ENCODE data around the gene TRPM8. TPM values are rescaled to one million over a fixed set of nuclear protein-coding genes. Genes with fewer than 3 reads are reported as not detected.

Gene TRPM8
- polyA plus RNA-seq, 4 donors = 0.18 TPM; not detected in 3

DNA sequence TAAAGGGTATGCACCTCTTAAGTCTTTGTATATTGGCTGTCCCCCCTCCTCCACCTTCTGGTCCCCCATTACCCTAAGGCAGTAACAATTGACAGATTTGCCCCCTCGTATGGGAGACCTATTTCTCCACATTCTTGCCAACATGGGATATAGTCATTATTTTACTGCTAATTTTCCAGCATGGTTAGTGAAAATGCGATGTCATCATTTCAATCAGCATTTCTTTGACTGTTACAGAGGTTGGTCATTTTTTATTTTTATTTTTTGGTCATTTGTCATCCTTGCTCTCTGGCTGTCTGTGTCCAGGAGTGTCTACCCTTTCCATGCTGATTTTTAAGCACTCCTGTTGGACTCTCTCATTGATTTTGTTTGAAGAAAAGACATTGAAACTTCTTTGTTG lies 88.0 kb downstream of the TRPM8 start:
- 80 to 85% (median 83%) methylated on average over 2 of the region's 2 CpGs for WGBS, 3 donors

DNA sequence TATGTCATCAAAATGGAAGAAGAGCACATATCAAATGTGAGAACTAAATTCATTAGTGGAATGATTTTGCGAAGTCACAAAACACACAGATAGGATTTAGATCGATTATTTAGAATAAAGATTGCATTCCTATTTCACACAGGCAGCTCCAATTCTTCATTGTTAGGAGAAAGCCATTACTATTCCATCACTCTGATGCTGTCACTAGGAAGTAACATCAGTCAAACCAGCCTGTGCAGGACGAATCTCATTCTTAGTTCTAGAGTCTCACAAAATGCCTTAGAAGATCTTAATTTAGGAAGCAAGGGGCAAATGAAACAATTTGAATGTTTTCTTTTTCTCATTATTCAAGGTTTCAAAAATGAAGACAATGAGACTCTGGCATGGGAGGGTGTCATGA lies 89.3 kb downstream of the TRPM8 start:
- H3K27me3 ChIP-seq (ENCODE audit: control insufficient read depth in 3 of 3, insufficient read depth in 3 of 3, low read length in 3 of 3) = peaks cover 0 to 16% (median 0%) of the 10 kb centered on the region in 3 donors
- H3K4me3 ChIP-seq (ENCODE audit: low read depth in 1 of 3, low read length in 3 of 3) = no peak overlapping the region
- no peaks in the 10 kb centered on the region for H3K36me3 ChIP-seq (ENCODE audit: control insufficient read depth in 3 of 3, insufficient read depth in 2 of 3, low read depth in 1 of 3, low read length in 3 of 3)
- H3K27ac ChIP-seq (ENCODE audit: low read depth in 1 of 3, low read length in 2 of 3) = no peak overlapping the region
- no peaks in the 10 kb centered on the region for H3K9me3 ChIP-seq (ENCODE audit: control insufficient read depth in 2 of 2, insufficient read depth in 1 of 2, low read depth in 1 of 2, low read length in 1 of 2)
- FAIRE-seq (no peak), DNase-seq (no peak)
- no peaks in the 10 kb centered on the region for H3K4me1 ChIP-seq (ENCODE audit: control insufficient read depth in 3 of 3, insufficient read depth in 2 of 3, low read depth in 1 of 3, low read length in 2 of 3)
- 79 to 87% (median 83%) methylated on average over 3 of the region's 3 CpGs for WGBS, 3 donors

More for the DNA sequence above, 88.0 kb downstream of the TRPM8 start:
- no peaks in the 10 kb centered on the region for H3K9me3 ChIP-seq (ENCODE audit: control insufficient read depth in 2 of 2, insufficient read depth in 1 of 2, low read depth in 1 of 2, low read length in 1 of 2)
- no peak overlapping the region for H3K4me3 ChIP-seq (ENCODE audit: low read depth in 1 of 3, low read length in 3 of 3)
- H3K36me3 ChIP-seq (ENCODE audit: control insufficient read depth in 3 of 3, insufficient read depth in 2 of 3, low read depth in 1 of 3, low read length in 3 of 3) = no peaks in the 10 kb centered on the region
- peaks cover 0 to 16% (median 0%) of the 10 kb centered on the region in 3 donors for H3K27me3 ChIP-seq (ENCODE audit: control insufficient read depth in 3 of 3, insufficient read depth in 3 of 3, low read length in 3 of 3)
- FAIRE-seq = no peak
- no peaks in the 10 kb centered on the region for H3K4me1 ChIP-seq (ENCODE audit: control insufficient read depth in 3 of 3, insufficient read depth in 2 of 3, low read depth in 1 of 3, low read length in 2 of 3)
- DNase-seq = no peak
- no peak overlapping the region for H3K27ac ChIP-seq (ENCODE audit: low read depth in 1 of 3, low read length in 2 of 3)

DNA sequence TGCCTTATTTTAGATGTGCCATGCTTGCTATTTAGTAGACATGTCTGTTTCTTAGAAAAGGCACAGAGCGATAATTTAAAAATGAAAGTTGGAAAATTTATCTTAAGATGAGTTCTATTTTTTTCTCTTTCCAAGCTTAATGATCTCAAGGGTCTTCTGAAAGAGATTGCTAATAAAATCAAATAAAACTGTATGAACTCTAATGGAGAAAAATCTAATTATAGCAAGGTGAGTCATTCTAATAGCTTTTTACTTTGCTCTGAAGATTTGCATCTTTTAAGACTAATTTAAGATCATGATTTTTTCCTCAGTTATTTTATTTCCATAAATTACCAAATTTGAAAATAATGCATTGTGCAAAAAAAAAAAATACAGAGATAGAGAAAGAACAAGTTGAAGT lies 97.3 kb downstream of the TRPM8 start:
- H3K4me3 ChIP-seq (ENCODE audit: low read depth in 1 of 3, low read length in 3 of 3) = no peak overlapping the region
- FAIRE-seq (no peak), DNase-seq (no peak)
- H3K36me3 ChIP-seq (ENCODE audit: control insufficient read depth in 3 of 3, insufficient read depth in 2 of 3, low read depth in 1 of 3, low read length in 3 of 3) = no peaks in the 10 kb centered on the region
- no peaks in the 10 kb centered on the region for H3K9me3 ChIP-seq (ENCODE audit: control insufficient read depth in 2 of 2, insufficient read depth in 1 of 2, low read depth in 1 of 2, low read length in 1 of 2)
- H3K27me3 ChIP-seq (ENCODE audit: control insufficient read depth in 3 of 3, insufficient read depth in 3 of 3, low read length in 3 of 3) = peaks cover 0 to 2% (median 0%) of the 10 kb centered on the region in 3 donors
- no peak overlapping the region for H3K27ac ChIP-seq (ENCODE audit: low read depth in 1 of 3, low read length in 2 of 3)
- H3K4me1 ChIP-seq (ENCODE audit: control insufficient read depth in 3 of 3, insufficient read depth in 2 of 3, low read depth in 1 of 3, low read length in 2 of 3) = no peaks in the 10 kb centered on the region
- WGBS, 3 donors = 91 to 96% (median 95%) methylated on average over 1 of the region's 1 CpG

DNA sequence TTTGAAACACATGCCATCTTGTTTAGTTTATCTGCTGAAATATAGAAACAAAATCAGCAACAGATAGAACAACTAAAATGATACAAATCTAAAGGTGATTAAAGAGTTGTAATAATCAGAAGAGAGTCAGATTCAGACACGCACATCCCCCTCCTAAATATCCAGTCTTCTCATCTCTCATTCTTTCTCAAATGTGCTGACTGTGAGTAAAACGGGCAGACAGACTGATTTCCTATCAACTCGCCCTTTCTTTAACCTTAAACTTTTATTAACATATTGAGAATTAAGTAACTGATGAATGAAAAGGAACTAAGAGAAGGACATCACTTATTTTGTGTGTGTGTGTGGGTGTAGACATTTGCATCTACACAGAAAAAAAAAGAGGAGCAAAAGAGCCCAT lies 98.7 kb downstream of the TRPM8 start:
- 74 to 79% (median 75%) methylated on average over 3 of the region's 3 CpGs for WGBS, 3 donors
- no peaks in the 10 kb centered on the region for H3K9me3 ChIP-seq (ENCODE audit: control insufficient read depth in 2 of 2, insufficient read depth in 1 of 2, low read depth in 1 of 2, low read length in 1 of 2)
- H3K27ac ChIP-seq (ENCODE audit: low read depth in 1 of 3, low read length in 2 of 3) = no peak overlapping the region
- peaks cover 0 to 4% (median 0%) of the 10 kb centered on the region in 3 donors for H3K27me3 ChIP-seq (ENCODE audit: control insufficient read depth in 3 of 3, insufficient read depth in 3 of 3, low read length in 3 of 3)
- DNase-seq = no peak
- no peak overlapping the region for H3K4me3 ChIP-seq (ENCODE audit: low read depth in 1 of 3, low read length in 3 of 3)
- no peak for FAIRE-seq
- H3K4me1 ChIP-seq (ENCODE audit: control insufficient read depth in 3 of 3, insufficient read depth in 2 of 3, low read depth in 1 of 3, low read length in 2 of 3) = no peaks in the 10 kb centered on the region
- H3K36me3 ChIP-seq (ENCODE audit: control insufficient read depth in 3 of 3, insufficient read depth in 2 of 3, low read depth in 1 of 3, low read length in 3 of 3) = no peaks in the 10 kb centered on the region

DNA sequence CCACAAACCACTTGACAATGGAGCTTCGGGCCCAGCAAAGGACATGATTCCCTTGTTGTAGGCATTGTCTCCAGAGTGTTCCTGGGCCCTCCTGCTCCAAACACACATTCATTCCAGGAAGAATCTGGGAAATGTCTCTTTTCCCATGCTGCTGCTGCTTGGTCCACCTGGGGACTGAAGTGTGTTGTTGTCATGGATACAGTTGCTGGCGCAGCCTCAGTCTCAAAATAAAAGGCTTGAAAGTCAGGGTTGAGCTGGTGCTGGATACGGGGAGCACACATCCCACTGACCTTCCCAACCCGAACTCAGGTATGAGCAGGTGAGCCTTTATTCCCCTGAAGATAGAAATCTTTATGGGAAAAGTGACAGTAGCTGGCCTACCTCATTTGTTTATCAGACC lies 102.7 kb downstream of the TRPM8 start:
- Histone ChIP-seq H3K4me1 (ENCODE audit: control insufficient read depth in 3 of 3, insufficient read depth in 2 of 3, low read depth in 1 of 3, low read length in 2 of 3) (no peaks in the 10 kb centered on the region), H3K27me3 (ENCODE audit: control insufficient read depth in 3 of 3, insufficient read depth in 3 of 3, low read length in 3 of 3) (peaks cover 0 to 4% (median 0%) of the 10 kb centered on the region in 3 donors), H3K27ac (ENCODE audit: low read depth in 1 of 3, low read length in 2 of 3) (no peak overlapping the region), H3K36me3 (ENCODE audit: control insufficient read depth in 3 of 3, insufficient read depth in 2 of 3, low read depth in 1 of 3, low read length in 3 of 3) (no peaks in the 10 kb centered on the region), H3K4me3 (ENCODE audit: low read depth in 1 of 3, low read length in 3 of 3) (no peak overlapping the region), H3K9me3 (ENCODE audit: control insufficient read depth in 2 of 2, insufficient read depth in 1 of 2, low read depth in 1 of 2, low read length in 1 of 2) (peaks cover 0 to 11% of the 10 kb centered on the region in 2 donors)
- DNase-seq = no peak
- no peak for FAIRE-seq
- 84 to 94% (median 87%) methylated on average over 4 of the region's 4 CpGs for WGBS, 3 donors

- 86 to 93% (median 93%) methylated on average over 2 of the region's 2 CpGs for WGBS, 3 donors
- H3K36me3 ChIP-seq (ENCODE audit: control insufficient read depth in 3 of 3, insufficient read depth in 2 of 3, low read depth in 1 of 3, low read length in 3 of 3) = no peaks in the 10 kb centered on the region
- no peak for DNase-seq
- no peak overlapping the region for H3K27ac ChIP-seq (ENCODE audit: low read depth in 1 of 3, low read length in 2 of 3)
- peaks cover 0 to 3% (median 0%) of the 10 kb centered on the region in 3 donors for H3K27me3 ChIP-seq (ENCODE audit: control insufficient read depth in 3 of 3, insufficient read depth in 3 of 3, low read length in 3 of 3)
- H3K4me3 ChIP-seq (ENCODE audit: low read depth in 1 of 3, low read length in 3 of 3) = no peak overlapping the region
- no peaks in the 10 kb centered on the region for H3K4me1 ChIP-seq (ENCODE audit: control insufficient read depth in 3 of 3, insufficient read depth in 2 of 3, low read depth in 1 of 3, low read length in 2 of 3)
- FAIRE-seq = no peak
- H3K9me3 ChIP-seq (ENCODE audit: control insufficient read depth in 2 of 2, insufficient read depth in 1 of 2, low read depth in 1 of 2, low read length in 1 of 2) = peaks cover 0 to 11% of the 10 kb centered on the region in 2 donors
These were observed 103.2 kb downstream of the TRPM8 start for GRCh38 chr2:234020332-234020731.

GRCh38 chr2:234022424-234022823 lies 105.3 kb downstream of the TRPM8 start:
- FAIRE-seq (no peak), DNase-seq (no peak)
- Histone ChIP-seq H3K9me3 (ENCODE audit: control insufficient read depth in 2 of 2, insufficient read depth in 1 of 2, low read depth in 1 of 2, low read length in 1 of 2) (peaks cover 0 to 11% of the 10 kb centered on the region in 2 donors), H3K27me3 (ENCODE audit: control insufficient read depth in 3 of 3, insufficient read depth in 3 of 3, low read length in 3 of 3) (peaks cover 0 to 2% (median 0%) of the 10 kb centered on the region in 3 donors), H3K27ac (ENCODE audit: low read depth in 1 of 3, low read length in 2 of 3) (no peak overlapping the region), H3K4me1 (ENCODE audit: control insufficient read depth in 3 of 3, insufficient read depth in 2 of 3, low read depth in 1 of 3, low read length in 2 of 3) (peaks cover 0 to 3% (median 0%) of the 10 kb centered on the region in 3 donors), H3K36me3 (ENCODE audit: control insufficient read depth in 3 of 3, insufficient read depth in 2 of 3, low read depth in 1 of 3, low read length in 3 of 3) (no peaks in the 10 kb centered on the region), H3K4me3 (ENCODE audit: low read depth in 1 of 3, low read length in 3 of 3) (no peak overlapping the region)
- 94% methylated on average over 1 of the region's 1 CpG for WGBS, 3 donors

GRCh38 chr2:234024304-234024703 lies 107.1 kb downstream of the TRPM8 start:
- Histone ChIP-seq H3K4me3 (ENCODE audit: low read depth in 1 of 3, low read length in 3 of 3) (no peak overlapping the region), H3K36me3 (ENCODE audit: control insufficient read depth in 3 of 3, insufficient read depth in 2 of 3, low read depth in 1 of 3, low read length in 3 of 3) (no peaks in the 10 kb centered on the region), H3K27me3 (ENCODE audit: control insufficient read depth in 3 of 3, insufficient read depth in 3 of 3, low read length in 3 of 3) (peaks cover 0 to 2% (median 0%) of the 10 kb centered on the region in 3 donors), H3K4me1 (ENCODE audit: control insufficient read depth in 3 of 3, insufficient read depth in 2 of 3, low read depth in 1 of 3, low read length in 2 of 3) (peaks cover 0 to 3% (median 0%) of the 10 kb centered on the region in 3 donors), H3K9me3 (ENCODE audit: control insufficient read depth in 2 of 2, insufficient read depth in 1 of 2, low read depth in 1 of 2, low read length in 1 of 2) (peaks cover 0 to 11% of the 10 kb centered on the region in 2 donors), H3K27ac (ENCODE audit: low read depth in 1 of 3, low read length in 2 of 3) (no peak overlapping the region)
- WGBS, 3 donors = 95 to 96% (median 96%) methylated on average over 17 to 29 of the region's 29 CpGs
- FAIRE-seq (no peak), DNase-seq (no peak)

- WGBS, 3 donors = 11 to 22% (median 13%) methylated on average over 10 of the region's 10 CpGs
- no peak overlapping the region for H3K4me3 ChIP-seq (ENCODE audit: low read depth in 1 of 3, low read length in 3 of 3)
These were observed 108.3 kb downstream of the TRPM8 start for GRCh38 chr2:234025466-234025865.

More at GRCh38 chr2:234025466-234025865, 108.3 kb downstream of the TRPM8 start:
- DNase-seq = peak in 1 of 2 donors; percentile 8
- Histone ChIP-seq H3K9me3 (ENCODE audit: control insufficient read depth in 2 of 2, insufficient read depth in 1 of 2, low read depth in 1 of 2, low read length in 1 of 2) (peaks cover 0 to 11% of the 10 kb centered on the region in 2 donors), H3K4me1 (ENCODE audit: control insufficient read depth in 3 of 3, insufficient read depth in 2 of 3, low read depth in 1 of 3, low read length in 2 of 3) (peaks cover 0 to 3% (median 0%) of the 10 kb centered on the region in 3 donors), H3K36me3 (ENCODE audit: control insufficient read depth in 3 of 3, insufficient read depth in 2 of 3, low read depth in 1 of 3, low read length in 3 of 3) (no peaks in the 10 kb centered on the region), H3K27ac (ENCODE audit: low read depth in 1 of 3, low read length in 2 of 3) (peak overlapping the region in 1 of 3 donors; percentile 22), H3K27me3 (ENCODE audit: control insufficient read depth in 3 of 3, insufficient read depth in 3 of 3, low read length in 3 of 3) (peaks cover 0 to 2% (median 0%) of the 10 kb centered on the region in 3 donors)
- no peak for FAIRE-seq
